Endothelial cell (in vitro differentiated cells): ENCODE results near the gene TMEM135. TPM values are rescaled to one million over a fixed set of nuclear protein-coding genes. Genes with fewer than 3 reads are reported as not detected.

ENCODE experiments used
- DNase-seq: peaks from one replicate; pipeline ENCODE4 v3.0.0; 2021; ENCODE audit warnings: low spot score
- H3K27ac Mint-ChIP-seq: one replicate; pipeline ENCODE4 v1.8.0; 2021; ENCODE audit warnings: mixed read lengths, inconsistent platforms; ENCODE audit not compliant: unreplicated experiment
- H3K27me3 Mint-ChIP-seq: one replicate; pipeline ENCODE4 v1.8.0; 2021; ENCODE audit warnings: mild to moderate bottlenecking, moderate library complexity, mixed read lengths, inconsistent platforms; ENCODE audit not compliant: unreplicated experiment
- H3K36me3 Mint-ChIP-seq: one replicate; pipeline ENCODE4 v1.8.0; 2021; ENCODE audit warnings: mild to moderate bottlenecking, low read depth, mixed read lengths, inconsistent platforms; ENCODE audit not compliant: unreplicated experiment
- H3K4me1 Mint-ChIP-seq: one replicate; pipeline ENCODE4 v1.8.0; 2021; ENCODE audit warnings: mild to moderate bottlenecking, mixed read lengths, inconsistent platforms; ENCODE audit not compliant: unreplicated experiment
- H3K4me3 Mint-ChIP-seq: one replicate; pipeline ENCODE4 v1.8.0; 2021; ENCODE audit warnings: mild to moderate bottlenecking, mixed read lengths, inconsistent platforms; ENCODE audit not compliant: unreplicated experiment
- H3K9me3 Mint-ChIP-seq: one replicate; pipeline ENCODE4 v1.8.0; 2021; ENCODE audit warnings: mixed read lengths, inconsistent platforms; ENCODE audit not compliant: unreplicated experiment
- CTCF ChIP-seq: fragments of 200-600 bp; sonication (generic); IDR thresholded peaks from one replicate; pipeline ENCODE4 v1.5.0; 2021; ENCODE audit warnings: antibody characterized with exemption; ENCODE audit not compliant: unreplicated experiment
- total RNA-seq: library from RNA; stranded (reverse); fragmentation: NEBNext Ultra II Directional; extraction: Animal tissue kit (Norgen Biotek cat#: 25700); gene quantifications from one replicate; pipeline ENCODE4 v1.2.1, GENCODE V29; 2021; ENCODE audit not compliant: unreplicated experiment

The TMEM135 gene
- total RNA-seq, 1 donor from 2014 or later = 49.7 TPM

- H3K27me3 Mint-ChIP-seq = no peaks in the 10 kb centered on the region
- H3K4me3 Mint-ChIP-seq = no peak overlapping the region
- TF ChIP-seq CTCF = no peak
- H3K4me1 Mint-ChIP-seq = peaks cover 3% of the 10 kb centered on the region
- H3K36me3 Mint-ChIP-seq = peaks cover 18% of the 10 kb centered on the region
- no peak overlapping the region for H3K27ac Mint-ChIP-seq
- no peaks in the 10 kb centered on the region for H3K9me3 Mint-ChIP-seq
- DNase-seq = no peak
Observed at GRCh38 chr11:87076260-87076783, 38.6 kb downstream of the TMEM135 start.

GRCh38 chr11:87076874-87077429 is 39.2 kb downstream of the TMEM135 start:
- H3K9me3 Mint-ChIP-seq = no peaks in the 10 kb centered on the region
- no peak for DNase-seq
- no peak overlapping the region for H3K4me3 Mint-ChIP-seq
- no peak for TF ChIP-seq CTCF
- no peak overlapping the region for H3K27ac Mint-ChIP-seq
- H3K4me1 Mint-ChIP-seq = peaks cover 9% of the 10 kb centered on the region
- H3K27me3 Mint-ChIP-seq = no peaks in the 10 kb centered on the region
- H3K36me3 Mint-ChIP-seq = peaks cover 18% of the 10 kb centered on the region

GRCh38 chr11:87081358-87081757 is 43.6 kb downstream of the TMEM135 start:
- peak overlapping the region; percentile 11 for H3K27ac Mint-ChIP-seq
- peaks cover 26% of the 10 kb centered on the region for H3K36me3 Mint-ChIP-seq
- TF ChIP-seq CTCF = no peak
- no peak overlapping the region for H3K4me3 Mint-ChIP-seq
- H3K9me3 Mint-ChIP-seq = no peaks in the 10 kb centered on the region
- no peaks in the 10 kb centered on the region for H3K27me3 Mint-ChIP-seq
- H3K4me1 Mint-ChIP-seq = peaks cover 21% of the 10 kb centered on the region
- no peak for DNase-seq

- Mint-ChIP-seq H3K36me3 (peaks cover 27% of the 10 kb centered on the region), H3K9me3 (no peaks in the 10 kb centered on the region), H3K4me1 (peaks cover 21% of the 10 kb centered on the region), H3K4me3 (no peak overlapping the region), H3K27ac (no peak overlapping the region), H3K27me3 (no peaks in the 10 kb centered on the region)
- DNase-seq = no peak
- TF ChIP-seq CTCF = no peak
Observed at GRCh38 chr11:87082590-87082989, 44.9 kb downstream of the TMEM135 start.

GRCh38 chr11:87083029-87083428 is 45.3 kb downstream of the TMEM135 start:
- peaks cover 27% of the 10 kb centered on the region for H3K36me3 Mint-ChIP-seq
- no peaks in the 10 kb centered on the region for H3K27me3 Mint-ChIP-seq
- H3K27ac Mint-ChIP-seq = no peak overlapping the region
- no peak for TF ChIP-seq CTCF
- no peak for DNase-seq
- no peak overlapping the region for H3K4me3 Mint-ChIP-seq
- H3K9me3 Mint-ChIP-seq = no peaks in the 10 kb centered on the region
- peaks cover 21% of the 10 kb centered on the region for H3K4me1 Mint-ChIP-seq
